Stimulated activated CD8-positive, alpha-beta memory T cell treated with anti-CD3 and anti-CD28 coated beads, Interleukin-15, amount 100 ng/mL, for 1 hour (primary cell): Measurements from ENCODE around the gene ZNF516.

Experiments
- DNase-seq: peaks from one replicate; pipeline ENCODE4 v3.0.0-alpha.2; 2020; ENCODE audit warnings: low read depth

The ZNF516 gene

GRCh38 chr18:76437910-76438309 is 57.1 kb downstream of the ZNF516 start:
- no peak for DNase-seq

- no peak for DNase-seq
Observed at GRCh38 chr18:76437011-76437410, 58.0 kb downstream of the ZNF516 start.

GRCh38 chr18:76436342-76436741 is 58.7 kb downstream of the ZNF516 start:
- DNase-seq = no peak

GRCh38 chr18:76435316-76435989 is 59.6 kb downstream of the ZNF516 start:
- DNase-seq = no peak

- DNase-seq = no peak
Observed at GRCh38 chr18:76434452-76434851, 60.6 kb downstream of the ZNF516 start.

GRCh38 chr18:76433788-76434187 is 61.3 kb downstream of the ZNF516 start:
- no peak for DNase-seq

- no peak for DNase-seq
Observed at GRCh38 chr18:76432970-76433767, 61.9 kb downstream of the ZNF516 start.

- no peak for DNase-seq
Observed at GRCh38 chr18:76432274-76432755, 62.7 kb downstream of the ZNF516 start.

- DNase-seq = no peak
Observed at GRCh38 chr18:76431437-76432273, 63.4 kb downstream of the ZNF516 start.

GRCh38 chr18:76430636-76431035 is 64.4 kb downstream of the ZNF516 start:
- DNase-seq = no peak

GRCh38 chr18:76429262-76430126 is 65.5 kb downstream of the ZNF516 start:
- no peak for DNase-seq

- DNase-seq = no peak
Observed at GRCh38 chr18:76428396-76429261, 66.4 kb downstream of the ZNF516 start.

GRCh38 chr18:76426737-76427305 is 68.2 kb downstream of the ZNF516 start:
- no peak for DNase-seq

- DNase-seq = no peak
Observed at GRCh38 chr18:76425146-76426131, 69.6 kb downstream of the ZNF516 start.

GRCh38 chr18:76422838-76423237 is 72.2 kb downstream of the ZNF516 start:
- no peak for DNase-seq

- DNase-seq = no peak
Observed at GRCh38 chr18:76422121-76422520, 72.9 kb downstream of the ZNF516 start.

- DNase-seq = no peak
Observed at GRCh38 chr18:76421685-76422078, 73.4 kb downstream of the ZNF516 start.

- DNase-seq = no peak
Observed at GRCh38 chr18:76420898-76421684, 74.0 kb downstream of the ZNF516 start.
